ENCODE data around the gene NEK10. TPM values are rescaled to one million over a fixed set of nuclear protein-coding genes. Genes with fewer than 3 reads are reported as not detected.

NEK10 gene
- total RNA-seq, 1 experiment from 2014 or later: 0.34 TPM

GRCh38 chr3:27356976-27357375, 12.2 kb downstream of the NEK10 start:
- intact Hi-C loops (cut with micrococcal nuclease; ENCODE audit: unreplicated experiment): loop anchor here (1.0 to 5.0 kb wide), 2 partner anchors 110 to 325 kb away; no protein-coding TSS in a partner anchor
- no peaks in the 10 kb centered on the region for H3K27me3 ChIP-seq (replicated peaks; ENCODE audit: insufficient read depth, low read depth, low read length, poor library complexity)
- H3K4me1 ChIP-seq (ENCODE audit: insufficient read depth, low read length, poor library complexity, severe bottlenecking): peaks cover 16% of the 10 kb centered on the region
- no TSS peak for BruUV-seq (replicated peaks)
- H3K27ac ChIP-seq (ENCODE audit: low read depth, low read length, poor library complexity, severe bottlenecking): no peak overlapping the region
- no peaks in the 10 kb centered on the region for H3K9me3 ChIP-seq (ENCODE audit: low read depth, low read length, poor library complexity, severe bottlenecking)
- H3K4me3 ChIP-seq (ENCODE audit: low read depth, low read length, poor library complexity, severe bottlenecking): no peak overlapping the region
- no peak for DNase-seq (ENCODE audit: low spot score)
- TF ChIP-seq CTCF (conservative IDR thresholded peaks at IDR 0.05; ENCODE audit: low read depth, low read length) (no peak), EZH2 (IDR thresholded peaks at IDR 0.05; ENCODE audit: borderline replicate concordance, low read depth, low read length, poor library complexity, severe bottlenecking) (no peak)
- no peaks in the 10 kb centered on the region for H3K36me3 ChIP-seq (ENCODE audit: insufficient read depth, low read length, poor library complexity, severe bottlenecking)
- CTCF ChIA-PET: no interaction called here
- POLR2A ChIA-PET (ENCODE audit: low non-redundant PET): no interaction called here

GRCh38 chr3:27354588-27355203, 14.5 kb downstream of the NEK10 start:
- Histone ChIP-seq H3K27ac (ENCODE audit: low read depth, low read length, poor library complexity, severe bottlenecking) (no peak overlapping the region), H3K4me1 (ENCODE audit: insufficient read depth, low read length, poor library complexity, severe bottlenecking) (peaks cover 16% of the 10 kb centered on the region), H3K9me3 (ENCODE audit: low read depth, low read length, poor library complexity, severe bottlenecking) (no peaks in the 10 kb centered on the region), H3K36me3 (ENCODE audit: insufficient read depth, low read length, poor library complexity, severe bottlenecking) (no peaks in the 10 kb centered on the region), H3K4me3 (ENCODE audit: low read depth, low read length, poor library complexity, severe bottlenecking) (no peak overlapping the region), H3K27me3 (replicated peaks; ENCODE audit: insufficient read depth, low read depth, low read length, poor library complexity) (no peaks in the 10 kb centered on the region)
- no peak for TF ChIP-seq EZH2 (IDR thresholded peaks at IDR 0.05; ENCODE audit: borderline replicate concordance, low read depth, low read length, poor library complexity, severe bottlenecking)
- DNase-seq (ENCODE audit: low spot score): no peak
- BruUV-seq (replicated peaks): no TSS peak
- intact Hi-C loops (cut with micrococcal nuclease; ENCODE audit: unreplicated experiment): loop anchor here (5.0 kb wide), 1 partner anchor 328 kb away; no protein-coding TSS in a partner anchor
- ChIA-PET POLR2A (ENCODE audit: low non-redundant PET) (no interaction called here), CTCF (no interaction called here)

- POLR2A ChIA-PET (ENCODE audit: low non-redundant PET): no interaction called here
- peaks cover 11% of the 10 kb centered on the region for H3K4me1 ChIP-seq (ENCODE audit: insufficient read depth, low read length, poor library complexity, severe bottlenecking)
- intact Hi-C loops (cut with micrococcal nuclease; ENCODE audit: unreplicated experiment): no loop called here
These were observed 15.0 kb downstream of the NEK10 start for GRCh38 chr3:27354161-27354560.

More at GRCh38 chr3:27354161-27354560, 15.0 kb downstream of the NEK10 start:
- Histone ChIP-seq H3K9me3 (ENCODE audit: low read depth, low read length, poor library complexity, severe bottlenecking) (no peaks in the 10 kb centered on the region), H3K36me3 (ENCODE audit: insufficient read depth, low read length, poor library complexity, severe bottlenecking) (no peaks in the 10 kb centered on the region), H3K27me3 (replicated peaks; ENCODE audit: insufficient read depth, low read depth, low read length, poor library complexity) (no peaks in the 10 kb centered on the region), H3K4me3 (ENCODE audit: low read depth, low read length, poor library complexity, severe bottlenecking) (no peak overlapping the region), H3K27ac (ENCODE audit: low read depth, low read length, poor library complexity, severe bottlenecking) (no peak overlapping the region)
- DNase-seq (ENCODE audit: low spot score): no peak
- CTCF ChIA-PET: no interaction called here
- no TSS peak for BruUV-seq (replicated peaks)
- TF ChIP-seq CTCF (conservative IDR thresholded peaks at IDR 0.05; ENCODE audit: low read depth, low read length) (no peak), EZH2 (IDR thresholded peaks at IDR 0.05; ENCODE audit: borderline replicate concordance, low read depth, low read length, poor library complexity, severe bottlenecking) (no peak)
